Stimulated activated CD8-positive, alpha-beta memory T cell treated with anti-CD3 and anti-CD28 coated beads, Interleukin-15, amount 100 ng/mL, for 1 hour (primary cell): Measurements from ENCODE around the gene CSF3R.
"Not testable (repeated sequence)": the region's sequence is repeated elsewhere in the genome, so short reads cannot be mapped to it uniquely, and the experiment has no call there.

ENCODE experiments used
- DNase-seq: peaks from one replicate; pipeline ENCODE4 v3.0.0-alpha.2; 2020; ENCODE audit warnings: low read depth

Gene CSF3R

GRCh38 chr1:36481771-36482723 lies 666 bp downstream of the CSF3R start:
- no peak for DNase-seq

GRCh38 chr1:36481091-36481490 lies 1.6 kb downstream of the CSF3R start:
- no peak for DNase-seq

- DNase-seq = no peak
Measured at GRCh38 chr1:36480161-36480560, 2.6 kb downstream of the CSF3R start.

- DNase-seq = no peak
Measured at GRCh38 chr1:36479505-36480051, 3.1 kb downstream of the CSF3R start.

GRCh38 chr1:36477615-36478014 lies 5.1 kb downstream of the CSF3R start:
- DNase-seq = not testable (repeated sequence)

- DNase-seq = no peak
Measured at GRCh38 chr1:36476945-36477344, 5.8 kb downstream of the CSF3R start.

GRCh38 chr1:36475910-36476604 lies 6.7 kb downstream of the CSF3R start:
- DNase-seq = no peak

GRCh38 chr1:36475341-36475740 lies 7.4 kb downstream of the CSF3R start:
- no peak for DNase-seq

- no peak for DNase-seq
Measured at GRCh38 chr1:36472656-36473055, 10.1 kb downstream of the CSF3R start.

GRCh38 chr1:36471830-36472641 lies 10.7 kb downstream of the CSF3R start:
- no peak for DNase-seq

- no peak for DNase-seq
Measured at GRCh38 chr1:36469163-36469562, 13.6 kb downstream of the CSF3R start.

- no peak for DNase-seq
Measured at GRCh38 chr1:36467700-36468455, 14.8 kb downstream of the CSF3R start.

GRCh38 chr1:36467027-36467410 lies 15.7 kb downstream of the CSF3R start:
- DNase-seq = no peak

- DNase-seq = no peak
Measured at GRCh38 chr1:36466370-36467026, 16.2 kb downstream of the CSF3R start.

- DNase-seq = no peak
Measured at GRCh38 chr1:36465731-36466369, 16.9 kb downstream of the CSF3R start.

GRCh38 chr1:36464605-36465393 lies 17.9 kb downstream of the CSF3R start:
- no peak for DNase-seq

GRCh38 chr1:36463803-36464604 lies 18.7 kb downstream of the CSF3R start, which contains the start of gene MRPS15:
TSS of gene MRPS15 (minus strand) at chr1:36464384. CDS start at chr1:36464275, 109 bp downstream.
- peak; percentile 90 for DNase-seq

- DNase-seq = no peak
Measured at GRCh38 chr1:36463463-36463802, 19.3 kb downstream of the CSF3R start.

- DNase-seq = no peak
Measured at GRCh38 chr1:36458910-36459309, 23.8 kb downstream of the CSF3R start.
